ENCODE measurements around the gene SULT1A4. TPM values are rescaled to one million over a fixed set of nuclear protein-coding genes. Genes with fewer than 3 reads are reported as not detected.

Gene SULT1A4
- total RNA-seq, 1 donor from 2014 or later = not detected

Small RNA genes within 50 kb of the gene (small RNA-seq; reads per million reads assigned to genes)
- gene AC133555.2 = not detected

Other genes starting within 250 kb of the SULT1A4 start
- gene NPIPB11, start 53.2 kb upstream of the SULT1A4 start, total RNA-seq (ENCODE audit: low replicate concordance) = 0.06 and 0.68 TPM in 2 replicates
- 9.0 and 24.7 TPM in 2 replicates for gene BOLA2, start 5.6 kb upstream of the SULT1A4 start, total RNA-seq (ENCODE audit: low replicate concordance)
- 3.9 and 37.1 TPM in 2 replicates for gene SLX1B, start 5.4 kb upstream of the SULT1A4 start, total RNA-seq (ENCODE audit: low replicate concordance)
- gene NPIPB12, start 46.5 kb downstream of the SULT1A4 start, total RNA-seq (ENCODE audit: low replicate concordance) = 17.0 and 28.2 TPM in 2 replicates
- 0.02 and 0.25 TPM in 2 replicates for gene SPN, start 203.3 kb downstream of the SULT1A4 start, total RNA-seq (ENCODE audit: low replicate concordance)
- 49.6 and 112 TPM in 2 replicates for gene QPRT, start 219.3 kb downstream of the SULT1A4 start, total RNA-seq (ENCODE audit: low replicate concordance)

Measured in neural progenitor cell (in vitro differentiated cells).